IPS-18a (cell line): Measurements from ENCODE around the gene CST9.
"Not testable (repeated sequence)": the region's sequence is repeated elsewhere in the genome, so short reads cannot be mapped to it uniquely, and the experiment has no call there.

ENCODE experiments used
- H3K27ac ChIP-seq: one replicate; pipeline ENCODE4 v1.5.1; 2013; ENCODE audit warnings: low read length
- H3K27me3 ChIP-seq: one replicate; pipeline ENCODE4 v1.6.1; 2013; ENCODE audit warnings: mild to moderate bottlenecking, low read length; ENCODE audit not compliant: control insufficient read depth, insufficient read depth
- H3K36me3 ChIP-seq: one replicate; pipeline ENCODE4 v1.6.1; 2013; ENCODE audit warnings: low read depth, low read length; ENCODE audit not compliant: control insufficient read depth
- H3K4me1 ChIP-seq: one replicate; pipeline ENCODE4 v1.6.1; 2013; ENCODE audit warnings: low read depth, low read length; ENCODE audit not compliant: control insufficient read depth
- H3K4me3 ChIP-seq: one replicate; pipeline ENCODE4 v1.5.1; 2013; ENCODE audit warnings: low read length
- H3K9ac ChIP-seq: one replicate; pipeline ENCODE4 v1.6.1; 2013; ENCODE audit warnings: mild to moderate bottlenecking, low read length, moderate library complexity
- H3K9me3 ChIP-seq: one replicate; pipeline ENCODE4 v1.6.1; 2013; ENCODE audit warnings: low read depth, low read length; ENCODE audit not compliant: control insufficient read depth

The CST9 gene

DNA sequence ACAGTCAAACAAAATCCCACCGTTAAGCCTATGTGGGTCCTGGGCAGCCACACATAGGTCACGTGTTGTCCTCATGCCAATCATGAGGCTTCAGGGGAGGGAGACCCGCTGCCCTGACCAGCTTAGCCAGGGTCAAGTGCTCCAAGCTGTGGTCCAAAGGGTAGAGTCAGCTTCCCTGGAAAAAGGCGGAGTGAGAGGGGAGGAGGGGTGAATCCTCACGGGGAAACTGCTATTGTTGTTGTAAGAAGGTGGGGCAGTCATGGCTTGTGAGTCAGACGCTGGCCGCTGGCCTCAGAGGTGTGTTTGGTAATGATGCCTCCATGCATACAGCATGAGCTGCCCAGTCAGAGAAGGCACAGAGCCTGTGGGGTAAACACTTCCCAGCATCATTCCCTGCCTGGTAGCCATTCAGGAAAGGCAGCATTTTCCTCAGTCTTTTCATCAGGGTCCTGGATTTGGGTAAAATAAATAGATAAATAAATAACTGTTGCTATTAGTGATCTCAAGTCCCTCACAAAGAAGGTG is 23.4 kb upstream of the CST9 start:
- no peak overlapping the region for H3K4me3 ChIP-seq
- H3K4me1 ChIP-seq, result no peaks in the 10 kb centered on the region
- H3K36me3 ChIP-seq, result no peaks in the 10 kb centered on the region
- H3K27ac ChIP-seq, result no peak overlapping the region
- no peak overlapping the region for H3K9ac ChIP-seq
- H3K9me3 ChIP-seq, result no peaks in the 10 kb centered on the region
- no peaks in the 10 kb centered on the region for H3K27me3 ChIP-seq

DNA sequence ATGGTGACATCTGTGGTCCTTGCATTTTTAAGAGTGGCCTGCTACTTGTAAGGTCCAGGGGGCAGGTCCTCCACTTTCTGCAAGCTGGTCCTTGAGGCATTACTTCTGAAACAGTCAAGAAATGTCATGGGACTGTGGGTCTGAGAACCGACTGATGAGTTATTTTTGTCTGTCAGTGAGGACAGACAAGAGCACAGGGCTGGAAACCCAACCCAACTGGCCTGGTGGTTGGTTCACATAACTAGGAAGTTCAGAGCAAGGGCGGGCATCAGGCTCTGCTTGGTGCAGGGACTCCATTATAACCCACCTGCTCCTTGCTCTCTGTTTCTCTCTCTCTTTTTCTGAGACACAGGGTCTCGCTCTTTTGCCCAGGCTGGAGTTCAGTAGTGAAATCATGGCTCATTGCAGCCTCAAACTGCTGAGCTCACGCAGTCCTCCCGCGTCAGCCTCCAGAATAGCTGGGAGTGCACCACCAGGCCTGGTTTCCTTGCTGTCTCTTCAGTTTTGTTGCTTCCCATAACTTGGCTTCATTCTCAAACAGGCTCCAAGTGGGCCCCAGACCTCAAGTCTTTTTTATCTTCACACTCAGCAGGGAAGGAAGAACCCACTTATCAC is 22.8 kb upstream of the CST9 start:
- H3K36me3 ChIP-seq, result no peaks in the 10 kb centered on the region
- H3K4me1 ChIP-seq, result no peaks in the 10 kb centered on the region
- H3K9ac ChIP-seq, result no peak overlapping the region
- no peaks in the 10 kb centered on the region for H3K9me3 ChIP-seq
- H3K27me3 ChIP-seq, result no peaks in the 10 kb centered on the region
- H3K27ac ChIP-seq, result no peak overlapping the region
- no peak overlapping the region for H3K4me3 ChIP-seq

DNA sequence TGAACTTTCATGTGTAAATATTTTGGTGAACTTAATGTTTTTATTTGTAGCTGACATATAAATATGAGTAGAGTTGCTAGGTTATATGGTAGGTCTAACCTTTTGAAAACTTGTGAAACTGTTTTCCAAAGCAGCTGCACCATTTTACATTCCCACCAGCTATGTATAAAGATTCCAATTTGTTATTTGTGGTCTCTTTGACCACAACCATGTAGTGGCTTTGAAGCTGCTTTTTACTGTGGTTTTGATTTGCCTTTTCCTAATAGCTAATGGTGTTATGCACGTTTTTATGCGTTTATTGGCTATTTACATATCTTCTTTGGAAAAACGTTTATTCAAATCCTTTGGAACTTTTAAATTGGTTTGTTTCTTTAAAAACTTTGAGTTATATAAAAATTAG is 21.8 kb upstream of the CST9 start:
- no peaks in the 10 kb centered on the region for H3K9me3 ChIP-seq
- H3K9ac ChIP-seq, result no peak overlapping the region
- H3K4me3 ChIP-seq, result no peak overlapping the region
- no peaks in the 10 kb centered on the region for H3K4me1 ChIP-seq
- no peak overlapping the region for H3K27ac ChIP-seq
- H3K36me3 ChIP-seq, result no peaks in the 10 kb centered on the region
- no peaks in the 10 kb centered on the region for H3K27me3 ChIP-seq

DNA sequence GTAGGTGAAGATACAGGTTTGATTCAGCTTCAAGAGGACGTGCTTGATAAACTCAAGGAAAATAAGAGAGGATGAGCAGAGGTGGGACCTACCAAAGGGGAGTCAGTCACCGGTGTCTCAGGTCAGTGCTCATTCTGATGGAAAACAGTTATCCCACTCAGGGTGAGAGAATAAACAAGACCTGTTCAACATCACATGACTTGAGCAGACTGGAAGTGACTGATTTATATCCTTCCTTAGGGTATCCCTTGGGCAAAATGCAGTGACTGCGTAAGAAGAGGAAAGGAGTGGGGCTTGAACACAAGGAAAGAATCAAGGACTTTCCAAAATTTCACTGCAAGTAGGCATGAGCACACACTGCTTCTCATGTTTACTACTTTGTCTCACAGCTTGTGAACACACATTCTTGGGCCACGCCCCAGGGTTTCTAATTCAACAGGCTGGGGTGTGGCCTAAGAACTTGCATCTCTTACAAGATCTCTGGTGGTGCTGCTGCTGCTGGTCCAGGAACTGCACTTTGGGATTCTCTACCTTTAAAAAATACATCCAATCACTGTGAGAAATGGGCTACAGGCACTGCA is 20.4 kb upstream of the CST9 start:
- Histone ChIP-seq H3K4me3 (no peak overlapping the region), H3K27ac (no peak overlapping the region), H3K36me3 (no peaks in the 10 kb centered on the region), H3K4me1 (no peaks in the 10 kb centered on the region), H3K9me3 (no peaks in the 10 kb centered on the region), H3K9ac (no peak overlapping the region), H3K27me3 (no peaks in the 10 kb centered on the region)

DNA sequence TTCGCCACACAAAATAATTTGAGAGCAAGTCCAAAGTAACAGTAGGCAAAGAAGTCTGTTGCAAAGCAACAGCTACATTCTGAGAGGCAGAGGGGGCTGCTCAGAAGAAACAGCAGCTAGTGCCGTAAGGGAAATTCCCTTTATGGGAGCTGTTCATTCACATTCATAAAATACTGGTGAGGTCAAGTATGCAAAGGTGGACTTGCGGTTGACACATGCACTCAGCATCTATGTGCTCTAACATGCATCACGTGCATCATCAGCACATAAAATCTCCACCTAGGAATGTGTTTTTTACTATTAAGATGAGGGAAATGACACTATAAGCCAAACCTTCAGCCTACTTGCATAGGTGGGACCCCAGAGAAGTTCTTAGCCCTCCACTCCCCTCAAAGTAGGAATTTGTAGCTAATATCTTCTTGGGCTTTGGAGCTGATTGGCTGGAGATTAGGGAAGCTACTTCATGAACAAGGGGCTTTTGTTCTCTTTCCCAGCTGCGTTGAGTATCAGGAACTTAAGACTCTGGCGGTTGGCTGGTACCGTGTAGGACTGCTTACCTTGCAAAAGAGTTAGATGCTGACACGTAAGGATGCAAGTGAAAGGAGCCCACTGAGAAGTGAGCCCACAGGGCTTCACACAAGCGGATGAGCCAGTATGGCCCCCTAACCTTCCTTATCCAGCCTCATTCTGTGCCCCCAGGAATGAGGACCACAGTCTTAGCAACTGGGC is 19.7 kb upstream of the CST9 start:
- Histone ChIP-seq H3K36me3 (no peaks in the 10 kb centered on the region), H3K27ac (no peak overlapping the region)

DNA sequence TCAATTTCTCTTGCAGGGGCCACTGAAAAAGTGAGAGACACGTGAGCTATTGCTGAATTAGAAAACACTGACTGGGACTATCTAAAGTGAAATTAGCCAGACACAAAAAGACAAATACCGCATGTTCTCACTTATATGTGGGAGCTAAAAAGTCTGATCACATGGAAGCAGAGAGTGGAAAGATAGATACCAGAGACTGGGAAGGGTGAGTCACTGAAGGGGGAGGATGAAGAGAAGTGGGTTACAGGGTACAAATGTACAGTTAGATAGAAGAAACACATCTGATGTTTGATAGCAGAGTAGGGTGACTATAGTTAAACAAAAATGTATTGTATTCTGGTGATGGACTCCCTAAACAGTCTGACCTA is 18.6 kb upstream of the CST9 start:
- no peak overlapping the region for H3K27ac ChIP-seq
- H3K9me3 ChIP-seq, result no peaks in the 10 kb centered on the region
- no peaks in the 10 kb centered on the region for H3K36me3 ChIP-seq
- H3K9ac ChIP-seq, result no peak overlapping the region
- H3K4me1 ChIP-seq, result no peaks in the 10 kb centered on the region
- H3K4me3 ChIP-seq, result no peak overlapping the region
- no peaks in the 10 kb centered on the region for H3K27me3 ChIP-seq

More for the DNA sequence above, 19.7 kb upstream of the CST9 start:
- no peaks in the 10 kb centered on the region for H3K4me1 ChIP-seq
- no peak overlapping the region for H3K9ac ChIP-seq
- H3K9me3 ChIP-seq, result no peaks in the 10 kb centered on the region
- no peaks in the 10 kb centered on the region for H3K27me3 ChIP-seq
- H3K4me3 ChIP-seq, result no peak overlapping the region

DNA sequence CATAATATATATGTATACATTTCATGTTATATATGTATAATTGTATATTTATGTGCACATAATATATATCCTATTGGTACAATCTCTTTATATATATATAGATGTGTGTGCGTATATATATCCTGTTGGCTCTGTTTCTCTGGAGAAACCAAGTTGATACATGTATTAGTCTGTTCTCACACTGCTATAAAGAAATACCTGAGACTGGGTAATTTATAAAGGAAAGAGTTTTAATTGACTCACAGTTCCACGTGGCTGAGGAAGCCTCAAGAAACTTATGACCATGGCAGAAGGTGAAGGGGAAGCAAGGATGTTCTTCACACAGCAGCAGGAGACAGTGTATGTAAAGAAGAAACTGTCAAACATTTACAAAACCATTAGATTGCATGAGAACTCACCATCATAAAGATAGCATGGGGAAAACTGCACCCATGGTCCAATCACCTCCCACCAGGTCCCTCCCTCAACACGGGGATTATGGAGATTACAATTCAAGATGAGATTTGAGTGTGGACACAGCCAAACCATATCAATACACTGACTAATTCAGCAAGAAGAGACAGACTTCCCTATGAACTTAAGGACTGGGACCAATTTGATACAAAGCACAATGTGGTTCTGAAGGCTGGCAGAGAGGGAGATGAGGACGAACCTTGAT is 18.1 kb upstream of the CST9 start:
- Histone ChIP-seq H3K4me3 (no peak overlapping the region), H3K4me1 (no peaks in the 10 kb centered on the region), H3K36me3 (no peaks in the 10 kb centered on the region), H3K9me3 (no peaks in the 10 kb centered on the region), H3K27ac (no peak overlapping the region), H3K27me3 (no peaks in the 10 kb centered on the region), H3K9ac (no peak overlapping the region)

DNA sequence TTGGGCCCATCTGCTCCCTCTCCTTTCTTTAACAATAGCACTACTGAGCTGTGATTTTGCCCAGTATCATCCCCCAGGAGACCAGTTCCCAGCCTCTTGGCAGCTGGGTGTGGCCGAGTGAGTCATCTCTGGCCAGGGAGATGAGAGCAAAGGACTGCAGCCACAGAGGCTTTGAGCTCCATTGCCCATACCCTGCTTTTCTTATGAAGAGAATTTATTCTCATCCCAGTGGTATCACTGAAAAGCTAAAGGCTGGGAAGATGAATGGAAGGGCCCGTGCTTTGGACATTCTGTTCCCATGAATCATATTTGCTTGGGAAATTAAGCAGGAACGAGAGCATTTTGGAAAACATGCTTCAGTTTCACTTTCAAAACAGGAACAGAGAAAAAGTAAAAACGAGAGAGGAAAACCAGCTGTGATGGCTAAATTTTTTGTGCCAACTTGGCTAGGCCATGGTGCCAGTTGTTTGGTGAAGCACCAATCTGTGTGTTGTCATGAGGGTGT is 17.2 kb upstream of the CST9 start:
- Histone ChIP-seq H3K36me3 (no peaks in the 10 kb centered on the region), H3K4me1 (no peaks in the 10 kb centered on the region), H3K27ac (no peak overlapping the region), H3K9ac (no peak overlapping the region), H3K9me3 (no peaks in the 10 kb centered on the region), H3K27me3 (no peaks in the 10 kb centered on the region), H3K4me3 (no peak overlapping the region)

DNA sequence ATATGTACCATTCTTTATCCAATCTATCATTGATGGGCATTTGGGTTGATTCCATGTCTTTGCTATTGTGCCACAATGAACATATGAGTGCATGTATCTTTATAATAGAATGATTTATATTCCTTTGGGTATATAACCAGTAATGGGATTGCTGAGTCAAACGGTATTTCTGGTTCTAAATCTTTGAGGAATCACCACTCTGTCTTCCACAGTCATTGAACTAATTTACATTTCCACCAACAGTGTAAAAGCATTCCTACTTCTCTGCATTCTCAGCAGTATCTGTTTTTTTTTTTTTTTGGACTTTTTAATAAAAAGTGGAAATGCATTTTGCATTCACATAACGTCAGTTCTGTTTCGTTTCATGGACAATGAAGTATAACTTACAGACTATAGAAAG is 16.7 kb upstream of the CST9 start:
- H3K27me3 ChIP-seq, H3K4me3 ChIP-seq, H3K4me1 ChIP-seq, H3K27ac ChIP-seq, H3K9ac ChIP-seq, H3K9me3 ChIP-seq, H3K36me3 ChIP-seq: not testable (repeated sequence)

DNA sequence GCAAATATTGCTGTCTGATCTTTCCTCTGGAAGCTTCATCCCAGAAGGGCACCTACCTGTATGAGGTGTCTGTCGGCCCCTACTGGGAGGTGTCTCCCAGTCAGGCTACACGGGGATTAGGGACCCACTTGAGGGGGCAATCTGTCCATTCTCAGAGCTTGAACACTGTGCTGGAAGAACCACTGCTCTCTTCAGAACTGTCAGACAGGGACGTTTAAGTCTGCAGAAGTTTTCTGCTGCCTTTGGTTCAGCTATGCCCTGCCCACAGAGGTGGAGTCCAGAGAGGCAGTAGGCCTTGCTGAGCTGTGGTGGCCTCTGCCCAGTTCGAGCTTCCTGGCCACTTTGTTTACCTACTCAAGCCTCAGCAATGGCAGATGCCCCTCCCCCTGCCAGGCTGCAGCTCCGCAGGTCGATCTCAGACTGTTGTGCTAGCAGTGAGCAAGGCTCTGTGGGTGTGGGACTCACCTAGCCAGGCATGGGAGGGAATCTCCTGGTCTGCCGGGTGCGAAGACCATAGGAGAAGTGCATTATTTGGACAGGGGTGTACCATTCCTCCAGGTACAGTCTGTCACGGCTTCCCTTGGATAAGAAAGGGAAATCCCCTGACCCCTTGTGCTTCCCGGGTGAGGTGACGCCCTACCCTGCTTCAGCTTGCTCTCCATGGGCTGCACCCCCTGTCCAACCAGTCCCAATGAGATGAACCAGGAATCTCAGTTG is 15.1 kb upstream of the CST9 start:
- H3K27ac ChIP-seq, H3K9ac ChIP-seq, H3K4me1 ChIP-seq, H3K9me3 ChIP-seq, H3K4me3 ChIP-seq, H3K27me3 ChIP-seq, H3K36me3 ChIP-seq: not testable (repeated sequence)

DNA sequence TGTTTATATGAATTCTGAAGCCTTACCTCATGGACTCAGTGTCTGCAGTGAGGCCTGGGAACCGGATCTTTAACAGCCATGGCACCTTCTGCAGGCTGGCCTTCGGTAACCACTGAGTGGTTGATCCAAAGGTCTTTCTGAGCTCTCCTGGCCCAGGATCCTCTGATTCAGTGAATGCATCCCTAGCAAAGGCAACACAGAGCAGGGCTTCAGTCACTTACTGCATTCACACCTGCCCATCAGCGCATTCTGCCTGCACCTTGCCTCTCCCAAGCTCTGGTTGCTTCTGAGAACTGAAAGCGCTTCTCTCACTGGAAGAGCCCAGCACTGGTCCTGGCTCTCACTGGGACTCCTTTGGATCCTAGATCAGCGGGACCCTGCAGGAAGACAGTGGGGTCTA is 8.4 kb upstream of the CST9 start:
- Histone ChIP-seq H3K4me3 (no peak overlapping the region), H3K27me3 (no peaks in the 10 kb centered on the region), H3K4me1 (peaks cover 6% of the 10 kb centered on the region), H3K9me3 (no peaks in the 10 kb centered on the region), H3K36me3 (no peaks in the 10 kb centered on the region), H3K27ac (no peak overlapping the region), H3K9ac (no peak overlapping the region)
